ENCODE results near the gene DSN1.

The DSN1 gene

DNA sequence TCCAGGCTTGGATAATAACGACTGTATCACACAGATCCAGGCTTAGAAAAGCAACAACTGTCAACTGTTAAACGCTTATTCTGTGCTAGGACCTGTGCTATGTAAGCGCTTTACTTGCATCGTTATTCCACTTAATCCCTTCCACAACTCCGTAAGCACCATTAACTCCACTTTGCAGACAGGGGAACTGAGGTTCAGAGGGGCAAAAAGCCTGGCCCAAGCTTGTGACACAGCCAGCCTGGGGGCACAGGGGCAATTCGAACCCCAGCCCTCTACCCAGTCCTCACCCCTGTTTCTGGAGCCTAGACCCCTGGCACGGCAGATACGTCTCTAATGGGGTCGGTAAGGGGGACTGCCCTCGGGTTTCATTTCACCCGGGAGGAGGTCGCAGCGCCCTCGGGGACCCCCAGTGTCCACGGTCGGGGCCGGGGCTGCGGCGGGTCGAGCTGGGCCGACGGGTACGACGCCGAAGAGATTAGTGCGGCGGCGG, 411 bp downstream of the DSN1 start:
- peak overlapping the region; percentile 89 for H3K27ac ChIP-seq
- no peak for DNase-seq (ENCODE audit: low spot score)
- ChIA-PET POLR2A (ENCODE audit: low non-redundant PET) (no interaction called here), CTCF (interaction anchor here (0.6 to 1.3 kb wide), 10 partner anchors 9 to 190 kb away, joined by 3 to 8 read pairs (median 4); partner anchors contain the start of gene NDRG3)
- TF ChIP-seq, protein P1, sequence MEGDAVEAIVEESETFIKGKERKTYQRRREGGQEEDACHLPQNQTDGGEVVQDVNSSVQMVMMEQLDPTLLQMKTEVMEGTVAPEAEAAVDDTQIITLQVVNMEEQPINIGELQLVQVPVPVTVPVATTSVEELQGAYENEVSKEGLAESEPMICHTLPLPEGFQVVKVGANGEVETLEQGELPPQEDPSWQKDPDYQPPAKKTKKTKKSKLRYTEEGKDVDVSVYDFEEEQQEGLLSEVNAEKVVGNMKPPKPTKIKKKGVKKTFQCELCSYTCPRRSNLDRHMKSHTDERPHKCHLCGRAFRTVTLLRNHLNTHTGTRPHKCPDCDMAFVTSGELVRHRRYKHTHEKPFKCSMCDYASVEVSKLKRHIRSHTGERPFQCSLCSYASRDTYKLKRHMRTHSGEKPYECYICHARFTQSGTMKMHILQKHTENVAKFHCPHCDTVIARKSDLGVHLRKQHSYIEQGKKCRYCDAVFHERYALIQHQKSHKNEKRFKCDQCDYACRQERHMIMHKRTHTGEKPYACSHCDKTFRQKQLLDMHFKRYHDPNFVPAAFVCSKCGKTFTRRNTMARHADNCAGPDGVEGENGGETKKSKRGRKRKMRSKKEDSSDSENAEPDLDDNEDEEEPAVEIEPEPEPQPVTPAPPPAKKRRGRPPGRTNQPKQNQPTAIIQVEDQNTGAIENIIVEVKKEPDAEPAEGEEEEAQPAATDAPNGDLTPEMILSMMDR (conservative IDR thresholded peaks at IDR 0.05; ENCODE audit: low read depth): no peak

DNA sequence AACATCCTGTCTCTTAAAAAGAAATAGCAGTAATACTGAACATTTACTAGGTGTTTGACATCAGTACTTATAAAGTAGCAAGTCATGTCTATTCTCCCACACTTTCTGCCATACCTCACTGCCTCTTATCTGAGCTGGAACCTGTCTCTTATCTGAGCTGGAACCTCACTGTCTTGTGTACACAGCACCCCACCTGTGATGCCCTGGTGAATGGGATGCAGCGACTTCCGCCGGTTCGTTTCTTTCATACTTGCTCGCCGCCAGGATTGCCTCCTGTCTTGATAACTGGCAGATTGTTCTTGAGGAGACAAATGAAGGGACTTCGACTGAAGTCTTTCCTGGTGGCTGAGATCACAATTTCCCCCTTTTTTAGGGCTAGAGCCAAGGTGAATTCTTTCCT, 2.9 kb downstream of the DSN1 start:
- CTCF ChIA-PET: interaction anchor here (0.6 to 1.9 kb wide), 2 partner anchors 93 to 214 kb away, joined by 3 to 6 read pairs; a partner anchor contains a TSS
- H3K27ac ChIP-seq: no peak overlapping the region
- TF ChIP-seq, protein P1 (conservative IDR thresholded peaks at IDR 0.05; ENCODE audit: low read depth): no peak
- POLR2A ChIA-PET (ENCODE audit: low non-redundant PET): no interaction called here
- no peak for DNase-seq (ENCODE audit: low spot score)

DNA sequence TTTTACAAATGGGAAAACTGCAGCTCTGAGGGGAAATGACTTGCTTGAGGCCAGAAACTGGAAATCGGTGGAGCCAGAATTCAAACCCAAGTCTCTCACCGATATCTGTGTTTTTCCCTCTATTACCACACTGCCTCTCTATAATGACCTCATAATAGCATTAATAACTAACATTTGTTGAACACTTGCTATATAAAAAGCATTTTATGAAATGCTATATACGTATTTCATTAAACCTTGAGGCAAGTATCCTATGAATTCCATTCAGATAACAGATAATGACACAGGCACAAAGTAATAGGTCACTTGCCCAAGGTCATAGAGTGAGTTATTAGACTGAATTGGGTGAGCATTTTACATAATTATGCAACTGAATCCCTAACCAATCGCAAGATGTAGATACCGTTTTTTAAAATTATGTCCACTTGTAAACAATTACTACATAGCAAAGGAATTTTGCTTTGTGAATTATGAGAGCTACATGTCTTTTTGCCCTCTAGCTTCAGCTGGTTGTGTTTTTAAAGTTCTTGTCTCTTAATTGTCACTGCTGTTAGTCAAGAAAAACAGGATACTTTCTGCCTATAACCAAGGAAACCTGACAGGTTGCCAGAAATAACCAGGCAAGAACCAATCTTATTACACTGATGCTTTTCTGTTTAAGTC, 4.7 kb downstream of the DSN1 start:
- CTCF ChIA-PET: interaction anchor here (0.6 to 1.9 kb wide), 5 partner anchors 14 to 103 kb away, joined by 3 to 6 read pairs (median 4); a partner anchor contains a TSS

DNA sequence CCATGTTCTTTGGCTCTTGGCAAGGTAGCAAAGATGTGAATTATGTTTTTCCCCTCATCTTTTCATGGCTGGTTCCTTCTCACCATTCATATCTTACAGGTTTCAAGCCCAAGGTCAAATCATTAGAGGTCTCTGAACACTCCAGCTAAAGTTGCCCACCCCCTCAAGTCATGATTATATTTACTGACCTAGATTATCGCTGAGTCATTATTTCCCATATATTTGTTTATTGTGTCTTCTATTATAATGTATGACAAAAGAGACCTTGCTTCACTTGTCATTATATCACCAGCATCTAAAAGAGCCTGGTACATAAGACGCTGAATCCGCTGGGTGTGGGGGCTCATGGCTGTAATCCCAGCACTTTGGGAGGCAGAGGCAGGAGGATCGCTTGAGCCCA, 12.4 kb downstream of the DSN1 start:
- TF ChIP-seq, protein P1 (conservative IDR thresholded peaks at IDR 0.05; ENCODE audit: low read depth): no peak
- POLR2A ChIA-PET (ENCODE audit: low non-redundant PET): no interaction called here
- peak overlapping the region; percentile 30 for H3K27ac ChIP-seq
- CTCF ChIA-PET: no interaction called here
- no peak for DNase-seq (ENCODE audit: low spot score)

More for the DNA sequence above, 4.7 kb downstream of the DSN1 start:
- H3K27ac ChIP-seq: peak overlapping the region; percentile 31; the same call in 1 of the 2 replicates
- POLR2A ChIA-PET (ENCODE audit: low non-redundant PET): no interaction called here
- no peak for DNase-seq (ENCODE audit: low spot score)
- TF ChIP-seq, protein P1 (conservative IDR thresholded peaks at IDR 0.05; ENCODE audit: low read depth): no peak

DNA sequence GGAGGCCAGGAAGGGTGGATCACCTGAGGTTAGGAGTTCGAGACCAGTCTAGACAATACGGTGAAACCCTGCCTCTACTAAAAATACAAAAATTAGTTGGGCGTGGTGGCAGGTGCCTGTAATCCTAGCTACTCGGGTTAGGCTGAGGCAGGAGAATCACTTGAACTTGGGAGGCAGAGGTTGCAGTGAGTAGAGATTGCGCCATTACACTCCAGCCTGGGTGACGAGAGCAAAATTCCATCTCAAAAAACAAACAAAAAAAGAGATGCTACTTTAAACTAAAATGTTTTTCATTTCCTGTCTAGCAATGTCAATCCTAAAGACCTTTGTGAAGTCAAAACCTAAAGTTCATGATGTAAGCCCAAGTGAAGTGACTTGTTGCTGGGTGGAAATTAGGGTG, 12.9 kb downstream of the DSN1 start:
- no peak overlapping the region for H3K27ac ChIP-seq
- DNase-seq (ENCODE audit: low spot score): no peak
- ChIA-PET POLR2A (ENCODE audit: low non-redundant PET) (no interaction called here), CTCF (no interaction called here)
- TF ChIP-seq, protein P1 (conservative IDR thresholded peaks at IDR 0.05; ENCODE audit: low read depth): no peak

DNA sequence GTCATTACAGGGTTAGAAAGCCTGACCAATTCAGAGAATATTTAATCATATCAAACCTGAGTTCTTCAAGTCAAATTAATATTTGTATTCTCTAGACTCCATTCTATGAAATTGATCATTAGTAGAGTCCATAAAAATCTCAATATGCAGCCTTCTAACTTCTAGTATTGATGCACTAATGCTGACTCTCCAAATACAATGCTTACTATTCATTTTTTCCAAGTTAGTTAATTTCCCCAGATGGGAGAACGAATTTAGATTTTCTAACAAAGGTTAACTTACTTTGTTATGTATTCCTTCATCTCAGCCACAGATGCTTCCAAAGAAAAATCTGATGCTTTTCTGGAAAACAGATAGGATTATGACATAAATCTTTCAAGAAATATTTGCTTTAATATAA, 15.3 kb downstream of the DSN1 start:
- no peak for DNase-seq (ENCODE audit: low spot score)
- TF ChIP-seq, protein P1 (conservative IDR thresholded peaks at IDR 0.05; ENCODE audit: low read depth): no peak
- CTCF ChIA-PET: interaction anchor here (0.5 to 0.6 kb wide), 2 partner anchors 16 to 812 kb away, joined by 3 to 5 read pairs; no protein-coding TSS in a partner anchor
- POLR2A ChIA-PET (ENCODE audit: low non-redundant PET): no interaction called here
- no peak overlapping the region for H3K27ac ChIP-seq
